Hypothalamus (tissue), 51 donors: Measurements from ENCODE around the gene ZNF488.
A peak's percentile ranks its signal among the peaks of the same experiment; 100 is the strongest.
"Not testable (repeated sequence)": the region's sequence is repeated elsewhere in the genome, so short reads cannot be mapped to it uniquely, and the experiment has no call there.

Source experiments
- DNase-seq, 51 donors: peaks; one replicate each; lab custom pipeline; 2025; lab: John Stamatoyannopoulos, UW

The ZNF488 gene

GRCh38 chr10:47410271-47410670 lies 26.2 kb upstream of the ZNF488 start:
- no peak for DNase-seq

DNA sequence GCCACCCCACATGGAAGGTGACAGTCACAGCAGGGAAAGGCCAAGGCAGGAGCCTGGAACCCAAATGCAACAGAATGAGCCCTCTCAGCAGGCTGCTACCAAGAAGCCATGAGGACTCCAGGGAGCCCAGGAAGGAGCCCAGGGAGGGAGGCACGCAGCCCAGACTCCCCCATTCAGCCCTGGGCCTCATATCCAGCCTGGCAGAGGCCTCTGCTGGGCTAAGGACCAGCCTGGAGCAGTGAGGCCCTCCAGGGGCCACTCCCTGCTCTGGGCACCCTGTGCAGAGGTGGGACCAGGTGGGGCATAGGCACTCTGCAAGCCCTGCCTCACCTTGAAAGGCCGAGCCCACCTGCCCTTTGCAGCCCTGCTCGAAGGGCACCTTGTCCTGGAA lies 25.8 kb upstream of the ZNF488 start:
- no peak for DNase-seq

DNA sequence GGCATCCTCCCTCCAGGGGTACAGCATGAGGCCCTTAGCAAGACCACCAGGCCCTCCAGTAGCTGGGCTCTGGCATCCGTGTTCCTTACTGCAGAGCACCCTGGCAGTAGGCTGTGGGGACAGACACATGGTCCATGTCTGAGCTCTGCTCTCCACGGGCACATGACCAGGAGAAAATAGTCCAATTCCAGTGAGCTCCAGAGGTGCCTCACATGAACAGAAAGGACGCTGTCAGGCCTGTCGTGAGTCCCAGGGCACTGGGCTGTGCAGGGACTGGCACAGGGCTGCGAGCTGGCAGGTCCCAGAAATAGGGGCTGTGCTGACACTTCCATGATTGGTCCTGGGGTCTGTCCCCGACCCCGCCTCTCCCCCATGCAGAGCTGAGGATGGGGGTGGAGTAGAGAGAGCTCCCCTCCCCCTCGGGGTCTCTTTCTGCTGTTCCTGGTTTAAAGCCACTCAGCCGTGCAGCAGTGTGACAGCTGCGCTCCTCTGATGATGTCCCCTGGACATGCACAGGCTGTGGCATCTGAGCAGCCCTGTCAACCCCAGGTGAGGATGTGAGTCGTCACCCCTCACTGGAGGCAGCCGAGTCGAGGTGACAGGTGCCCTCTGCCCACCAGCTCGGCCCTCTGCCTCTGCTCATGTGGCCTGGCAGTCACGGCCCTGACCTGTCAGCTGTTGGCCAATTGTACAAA lies 25.2 kb upstream of the ZNF488 start:
- no peak for DNase-seq

DNA sequence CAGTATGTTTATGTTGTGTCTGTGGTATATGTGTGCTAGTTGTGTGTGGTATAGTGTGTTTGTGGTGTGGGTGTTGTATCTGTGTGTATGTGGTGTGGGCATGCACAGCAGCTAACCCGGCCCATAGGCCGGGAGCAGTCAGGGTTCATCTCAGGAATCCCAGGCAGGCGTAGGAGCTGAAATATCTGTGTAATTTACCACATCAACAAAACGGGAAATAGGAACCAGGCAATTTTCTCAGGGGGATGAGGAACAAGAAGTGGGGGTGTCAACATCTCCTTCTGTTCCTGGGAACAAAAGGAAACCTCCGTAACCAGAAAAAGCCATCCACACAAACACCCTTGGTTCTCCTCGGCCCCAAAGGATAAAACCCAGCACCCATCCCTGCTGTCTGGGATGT lies 24.5 kb upstream of the ZNF488 start:
- no peak for DNase-seq

- no peak for DNase-seq
These were observed 23.0 kb upstream of the ZNF488 start for GRCh38 chr10:47406870-47407691.

GRCh38 chr10:47406548-47406869 lies 22.4 kb upstream of the ZNF488 start:
- no peak for DNase-seq

- no peak for DNase-seq
These were observed 21.9 kb upstream of the ZNF488 start for GRCh38 chr10:47405857-47406547.

DNA sequence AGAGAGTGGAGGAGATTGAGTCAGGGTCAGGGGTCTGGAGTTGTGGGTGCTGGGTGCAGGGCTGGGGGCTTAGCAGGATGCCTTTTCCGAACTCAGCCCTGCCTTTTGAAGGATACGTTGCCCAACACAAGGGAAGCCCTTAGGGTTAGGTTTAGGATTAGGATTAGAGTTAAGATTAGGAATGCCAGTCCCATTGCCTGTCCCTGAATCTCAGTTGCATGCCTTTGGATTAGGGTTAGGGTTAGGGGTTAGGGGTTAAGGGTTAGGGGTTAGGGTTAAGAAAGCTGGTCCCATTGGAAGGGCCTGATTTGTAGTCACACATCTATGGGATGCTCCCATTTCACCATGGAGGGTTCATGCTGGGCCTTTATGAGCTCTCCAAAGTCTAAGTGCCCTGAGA lies 20.8 kb upstream of the ZNF488 start:
- DNase-seq = no peak

GRCh38 chr10:47404446-47404845 lies 20.4 kb upstream of the ZNF488 start:
- DNase-seq = no peak

GRCh38 chr10:47403446-47404318 lies 19.6 kb upstream of the ZNF488 start:
- DNase-seq = no peak

DNA sequence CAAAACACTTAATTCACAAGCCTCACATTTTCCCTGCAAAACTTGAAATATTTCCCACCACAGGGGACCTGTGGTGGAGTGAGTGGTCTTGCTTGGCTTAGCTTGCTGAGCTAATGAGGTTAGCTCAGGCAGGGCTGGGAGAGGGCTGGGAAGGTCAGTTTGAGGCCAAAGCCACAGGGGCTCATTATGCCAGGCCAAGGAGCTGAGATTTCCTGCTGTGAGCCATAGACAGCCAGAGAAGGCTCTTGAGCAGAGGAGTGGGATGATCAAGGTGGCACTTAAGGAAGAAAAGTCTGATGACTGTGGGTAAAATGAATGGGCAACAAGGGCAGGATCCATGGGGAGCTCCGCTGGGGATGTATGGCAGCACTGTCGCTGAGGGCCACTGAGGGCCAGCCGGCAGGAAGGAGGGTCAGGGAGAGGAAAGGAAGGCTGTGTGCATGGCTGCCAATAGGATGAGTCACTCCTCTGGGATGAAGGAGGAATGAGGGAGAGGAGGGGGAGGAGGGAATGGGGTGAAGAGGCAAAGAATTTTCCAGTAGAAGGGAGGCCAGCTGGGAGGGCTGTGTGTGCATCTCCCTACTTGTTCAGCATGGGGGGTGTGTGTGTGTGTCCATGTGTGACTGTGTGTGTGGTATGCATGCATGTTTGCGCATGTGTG lies 18.7 kb upstream of the ZNF488 start:
- DNase-seq = peak in 3 of 51 donors; percentile 17 to 47 (median 24)

DNA sequence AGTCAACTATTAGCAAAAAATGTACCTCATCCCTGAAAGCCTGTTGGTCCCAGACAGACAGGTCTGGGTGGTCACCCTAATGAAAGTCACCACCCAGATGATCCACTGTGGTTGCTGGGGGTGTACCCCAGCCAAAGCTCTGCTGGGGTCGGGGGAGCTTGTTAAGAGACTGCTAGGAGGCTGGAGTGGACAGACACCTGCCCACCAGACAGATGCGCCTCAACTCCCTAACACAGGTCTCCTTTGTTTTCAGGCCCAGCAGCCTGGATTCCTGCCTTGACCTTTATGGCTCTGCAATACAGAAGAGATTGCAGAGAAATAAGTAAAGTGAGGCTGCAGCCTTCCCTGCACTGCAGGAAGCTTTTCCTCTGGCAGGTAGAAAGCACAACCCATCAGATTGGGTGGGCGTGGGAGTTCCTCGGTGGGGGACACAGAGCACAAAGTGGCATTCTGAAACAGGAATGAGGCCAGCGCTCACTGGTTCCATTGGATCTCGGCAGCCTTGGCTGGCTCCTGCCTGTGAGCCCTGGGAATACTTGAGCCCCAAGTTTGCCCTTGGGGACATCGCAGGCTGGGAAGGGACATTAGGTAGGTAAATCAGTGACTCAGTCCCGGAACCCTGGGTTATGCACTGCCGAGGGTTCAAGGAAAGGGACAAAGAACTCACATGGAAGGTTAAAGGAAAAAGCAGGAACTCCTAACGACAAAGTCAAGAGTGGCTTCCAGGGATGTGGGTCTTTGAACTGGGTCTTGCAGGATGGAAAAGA lies 18.0 kb upstream of the ZNF488 start:
- DNase-seq = no peak

- DNase-seq = no peak
These were observed 17.1 kb upstream of the ZNF488 start for GRCh38 chr10:47401210-47401609.

DNA sequence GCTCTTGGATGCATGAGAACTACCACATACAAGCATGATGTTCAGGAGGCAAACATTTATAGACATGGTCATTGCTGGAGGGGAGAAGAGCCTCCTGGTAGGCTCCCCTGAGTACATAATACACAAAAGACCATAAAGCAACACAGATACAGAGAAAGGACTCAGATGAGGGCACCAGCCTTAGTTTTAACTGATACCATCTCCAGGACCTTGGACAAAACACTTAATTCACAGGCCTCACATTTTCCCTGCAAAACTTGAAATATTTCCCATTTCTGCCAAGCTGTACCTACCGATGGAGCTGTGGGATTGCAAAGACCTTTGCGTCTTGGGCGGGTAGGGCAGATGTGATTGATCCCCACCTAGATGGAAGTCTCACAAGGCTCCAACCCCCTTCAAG lies 16.7 kb upstream of the ZNF488 start:
- no peak for DNase-seq

- no peak for DNase-seq
These were observed 16.2 kb upstream of the ZNF488 start for GRCh38 chr10:47400251-47400650.

GRCh38 chr10:47397256-47397655 lies 13.2 kb upstream of the ZNF488 start:
- no peak for DNase-seq

- no peak for DNase-seq
These were observed 12.2 kb upstream of the ZNF488 start for GRCh38 chr10:47396311-47396717.

GRCh38 chr10:47389619-47390018 lies 5.5 kb upstream of the ZNF488 start:
- no peak for DNase-seq

DNA sequence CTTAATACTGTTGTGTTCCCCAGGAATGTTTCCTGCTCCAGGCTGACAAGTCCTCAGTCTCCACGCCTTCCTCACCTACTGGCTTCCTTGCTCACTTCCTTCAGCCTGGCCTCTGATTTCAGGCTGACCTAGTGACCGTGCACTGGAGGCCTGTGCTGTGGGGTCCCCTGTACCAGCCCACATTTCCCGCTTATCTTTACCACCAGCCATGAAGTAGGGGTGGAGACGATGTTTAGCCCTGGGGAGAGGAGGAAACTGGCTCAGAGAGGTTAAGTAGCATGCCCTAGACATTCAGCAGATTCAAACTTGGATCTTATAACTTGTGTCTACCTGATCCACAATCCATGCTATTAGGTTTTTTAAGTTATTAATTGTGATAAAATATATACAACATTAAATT lies 4.8 kb upstream of the ZNF488 start:
- DNase-seq = no peak

- DNase-seq = not testable (repeated sequence)
These were observed 2.0 kb upstream of the ZNF488 start for GRCh38 chr10:47386104-47386503.
